GOT3 (cell line): ENCODE results near the gene TMEM134.
A peak's percentile ranks its signal among the peaks of the same experiment; 100 is the strongest.
"Not testable (repeated sequence)": the region's sequence is repeated elsewhere in the genome, so short reads cannot be mapped to it uniquely, and the experiment has no call there.

Experiments used
- DNase-seq: peaks from one replicate; lab custom pipeline; 2025; ENCODE audit warnings: mixed read lengths; lab: John Stamatoyannopoulos, UW

TMEM134 gene, protein sequence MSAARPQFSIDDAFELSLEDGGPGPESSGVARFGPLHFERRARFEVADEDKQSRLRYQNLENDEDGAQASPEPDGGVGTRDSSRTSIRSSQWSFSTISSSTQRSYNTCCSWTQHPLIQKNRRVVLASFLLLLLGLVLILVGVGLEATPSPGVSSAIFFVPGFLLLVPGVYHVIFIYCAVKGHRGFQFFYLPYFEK

DNA sequence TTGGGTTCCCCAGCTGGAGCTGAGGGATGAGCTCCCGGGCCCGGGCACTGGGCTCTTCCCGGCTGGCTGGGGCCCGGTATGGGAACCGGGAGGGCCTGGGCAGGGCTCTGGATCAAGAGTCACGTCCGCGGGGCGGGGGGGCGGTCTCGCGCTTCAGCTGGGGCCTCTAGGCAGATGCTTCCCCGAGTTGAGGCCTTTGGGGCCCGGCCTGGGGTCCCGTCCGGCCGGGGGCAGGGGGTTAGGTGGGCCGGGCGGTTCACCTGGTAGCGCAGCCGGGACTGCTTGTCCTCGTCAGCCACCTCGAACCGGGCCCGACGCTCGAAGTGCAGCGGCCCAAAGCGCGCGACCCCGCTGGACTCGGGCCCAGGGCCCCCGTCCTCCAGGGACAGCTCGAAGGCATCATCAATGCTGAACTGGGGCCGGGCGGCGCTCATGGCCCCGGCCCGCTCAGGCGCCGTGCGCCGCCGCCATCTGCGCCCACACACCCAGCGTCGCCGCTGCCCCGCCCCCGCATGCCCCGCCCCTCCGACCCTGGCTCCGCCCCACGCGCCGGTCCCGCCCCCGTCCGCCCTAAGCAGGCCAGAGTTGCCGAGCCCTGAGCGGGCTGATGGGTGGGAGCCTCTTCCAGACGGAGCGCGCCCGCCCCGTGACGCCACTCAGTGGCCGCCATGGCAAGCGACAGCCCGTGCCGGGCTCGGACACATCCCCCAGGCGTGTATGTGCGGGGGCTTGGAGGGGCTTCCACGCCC lies at the start of gene TMEM134:
Gene TMEM134 (minus strand): TSS at position 493 of the 749 bp plus-strand sequence. CDS start 59 bp downstream, at position 434.
- peak; percentile 78 for DNase-seq

DNA sequence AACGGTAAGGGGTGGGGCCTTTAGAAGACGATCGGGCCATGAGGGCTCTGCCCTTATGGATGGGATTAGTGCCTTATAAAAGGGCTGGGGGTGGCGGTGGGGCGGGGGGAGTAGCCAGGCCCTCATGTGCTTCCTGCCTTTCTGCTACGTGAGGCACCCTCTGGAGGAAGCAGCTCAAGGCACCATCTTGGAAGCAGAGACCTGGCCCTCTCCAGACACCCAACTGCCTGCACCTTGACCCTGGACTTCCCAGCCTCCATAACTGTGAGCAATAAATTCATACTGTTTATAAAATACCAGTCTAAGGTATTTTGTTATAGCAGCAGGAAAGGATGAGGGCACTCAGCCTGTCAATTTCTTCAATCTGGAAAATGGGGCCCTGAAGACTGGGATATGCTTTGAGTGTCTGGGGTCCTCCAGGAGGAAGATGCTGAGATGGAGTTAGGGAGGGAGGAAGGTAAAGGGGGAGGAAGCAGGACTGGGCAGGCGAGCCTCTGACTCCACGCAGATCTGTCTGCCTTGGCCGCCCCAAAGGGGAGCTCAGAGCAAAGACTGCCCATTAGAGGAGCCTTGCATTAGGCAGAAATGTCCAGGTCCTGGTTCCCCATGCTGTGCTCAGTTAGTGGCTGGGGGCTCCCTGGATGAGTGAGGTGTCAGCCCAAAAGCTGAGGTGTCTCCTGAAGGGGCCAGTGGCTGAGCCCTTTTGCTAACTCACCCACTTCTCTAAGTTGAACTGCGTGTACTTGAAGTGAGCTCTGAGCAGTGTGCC lies 48.9 kb upstream of the TMEM134 start:
- no peak for DNase-seq

DNA sequence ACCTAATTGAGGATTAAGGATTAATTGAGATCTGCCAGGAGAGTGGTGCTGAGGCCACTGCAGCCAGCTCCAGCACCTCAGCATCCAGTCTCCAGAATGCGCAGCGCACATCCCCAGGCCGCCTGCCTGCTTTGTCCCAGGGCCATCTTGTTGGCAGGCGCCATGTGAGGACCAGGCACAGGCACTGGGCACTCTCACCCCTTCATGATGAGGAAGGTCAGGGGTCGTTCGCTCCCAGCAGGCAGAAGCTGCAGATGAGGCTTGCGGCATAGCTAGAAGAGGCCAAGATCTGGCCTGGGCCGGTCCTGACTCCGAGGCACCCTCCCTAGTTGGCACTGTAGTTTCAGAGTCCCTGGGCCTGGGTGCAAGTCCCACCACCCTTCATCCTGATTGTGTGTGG lies 47.8 kb upstream of the TMEM134 start:
- DNase-seq: no peak

DNA sequence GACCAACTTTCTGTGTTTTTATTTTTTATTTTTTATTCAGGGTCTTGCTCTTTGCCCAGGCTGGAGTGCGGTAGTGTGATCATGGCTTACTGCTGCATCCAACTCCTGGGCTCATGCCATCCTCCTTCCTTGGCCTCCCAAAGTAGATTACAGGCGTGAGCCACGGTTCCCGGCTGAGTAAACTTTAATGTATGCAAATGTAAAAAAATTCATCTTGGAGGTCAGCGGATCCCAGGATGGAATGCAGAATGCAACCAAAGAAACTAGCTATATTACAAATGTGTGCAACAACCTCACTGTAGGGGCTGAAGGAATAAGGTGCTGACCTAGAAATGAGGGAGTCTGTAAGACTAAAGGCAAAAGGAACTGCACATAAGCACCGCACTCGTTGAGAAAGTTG lies 45.1 kb upstream of the TMEM134 start:
- no peak for DNase-seq

DNA sequence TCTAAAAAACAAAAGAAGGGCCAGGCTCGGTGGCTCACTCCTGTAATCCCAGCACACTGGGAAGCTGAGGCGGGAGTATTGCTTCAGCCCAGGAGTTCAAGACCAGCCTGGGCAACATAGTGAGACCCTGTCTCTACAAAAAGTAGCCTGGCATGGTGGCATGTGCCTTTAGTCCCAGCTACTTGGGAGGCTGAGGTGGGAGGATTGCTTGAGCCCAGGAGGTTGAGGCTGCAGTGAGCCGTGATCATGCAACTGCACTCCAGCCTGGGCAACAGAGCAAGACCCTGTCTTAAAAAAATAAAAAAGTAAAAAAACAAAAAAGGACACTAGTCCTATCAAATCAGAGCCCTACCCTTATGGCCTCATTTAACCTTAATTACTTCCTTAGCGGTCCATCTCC lies 42.5 kb upstream of the TMEM134 start:
- DNase-seq: not testable (repeated sequence)

DNA sequence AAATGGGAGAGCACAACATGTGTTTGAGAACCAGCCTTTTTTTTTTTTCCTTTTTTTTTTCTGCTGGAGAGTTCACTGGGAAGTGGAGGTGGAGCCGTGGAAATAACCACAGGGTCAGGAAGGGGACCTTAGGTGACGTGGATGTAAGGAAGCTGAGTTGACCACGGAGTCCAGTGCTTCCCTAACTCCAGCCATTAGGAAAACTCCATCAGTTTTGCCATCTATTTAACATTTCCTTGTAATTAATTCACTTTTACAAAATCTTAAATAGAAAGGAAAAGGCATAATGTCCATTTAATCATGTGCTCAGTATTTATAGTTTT lies 40.9 kb upstream of the TMEM134 start:
- DNase-seq: no peak

DNA sequence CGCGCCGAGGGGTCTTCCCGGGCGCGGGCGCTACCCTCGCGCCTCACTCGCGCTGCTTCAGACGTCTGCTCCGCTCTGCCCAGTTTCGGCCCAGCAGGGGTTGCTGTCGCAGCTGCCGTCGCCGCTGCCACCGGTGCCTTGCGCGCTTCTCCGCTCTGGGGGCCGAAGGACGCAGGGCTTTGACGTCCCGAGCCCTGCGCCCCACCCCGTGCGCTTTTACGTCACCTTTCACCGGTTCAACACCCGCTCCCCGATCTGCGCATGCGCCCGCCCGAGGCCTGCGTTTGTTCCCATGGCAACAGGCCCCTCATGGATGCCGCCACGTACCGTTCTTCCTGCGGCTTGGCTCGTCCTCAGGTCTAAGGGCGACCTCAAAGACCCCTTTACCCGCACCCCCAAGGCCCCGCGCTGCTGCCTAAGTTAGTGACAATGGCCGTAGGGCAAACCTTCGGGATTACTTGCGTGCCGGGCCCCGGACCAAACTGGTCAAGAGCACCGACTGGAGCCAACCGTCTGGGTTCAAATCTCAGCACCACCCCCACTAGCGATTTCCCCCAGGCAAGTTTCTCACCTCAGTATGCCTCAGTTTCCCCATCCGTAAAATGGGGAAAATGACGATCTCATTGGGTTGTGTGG lies 39.6 kb upstream of the TMEM134 start:
- peak; percentile 87 for DNase-seq

DNA sequence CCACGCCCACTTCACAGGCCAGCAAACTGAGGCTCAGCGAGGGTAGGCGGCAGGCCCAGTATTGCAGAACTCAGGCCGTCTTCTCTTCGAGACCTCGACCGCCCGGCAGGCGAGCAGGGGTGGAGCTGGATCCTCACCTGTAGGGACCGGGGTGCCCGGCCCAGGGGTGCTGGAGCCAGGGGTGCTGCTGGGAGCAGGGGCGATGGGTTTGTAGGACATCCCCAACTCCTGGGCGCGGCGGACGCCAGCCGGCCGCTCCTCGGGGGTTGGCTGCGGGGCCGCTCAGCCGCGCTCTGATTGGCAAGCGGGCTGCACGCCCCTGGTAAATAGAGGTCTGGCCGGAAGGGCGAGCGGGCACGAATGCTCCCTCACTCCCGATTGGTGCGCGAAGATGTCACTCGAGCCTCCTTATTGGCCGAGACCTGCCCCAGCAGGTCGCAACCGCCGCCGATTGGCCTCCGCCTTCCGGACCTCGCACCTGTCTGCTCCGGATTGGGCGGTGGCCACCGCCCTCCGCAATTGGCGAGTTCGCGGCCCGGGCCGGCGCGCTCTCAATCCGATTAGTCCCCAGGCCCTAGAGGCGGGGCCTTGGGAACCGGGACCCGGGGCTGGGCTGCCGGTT lies 38.9 kb upstream of the TMEM134 start, which contains the start of gene CDK2AP2:
Gene CDK2AP2 (minus strand): TSS at position 299 of the 622 bp plus-strand sequence. CDS start 80 bp downstream, at position 219.
- DNase-seq: peak; percentile 91

DNA sequence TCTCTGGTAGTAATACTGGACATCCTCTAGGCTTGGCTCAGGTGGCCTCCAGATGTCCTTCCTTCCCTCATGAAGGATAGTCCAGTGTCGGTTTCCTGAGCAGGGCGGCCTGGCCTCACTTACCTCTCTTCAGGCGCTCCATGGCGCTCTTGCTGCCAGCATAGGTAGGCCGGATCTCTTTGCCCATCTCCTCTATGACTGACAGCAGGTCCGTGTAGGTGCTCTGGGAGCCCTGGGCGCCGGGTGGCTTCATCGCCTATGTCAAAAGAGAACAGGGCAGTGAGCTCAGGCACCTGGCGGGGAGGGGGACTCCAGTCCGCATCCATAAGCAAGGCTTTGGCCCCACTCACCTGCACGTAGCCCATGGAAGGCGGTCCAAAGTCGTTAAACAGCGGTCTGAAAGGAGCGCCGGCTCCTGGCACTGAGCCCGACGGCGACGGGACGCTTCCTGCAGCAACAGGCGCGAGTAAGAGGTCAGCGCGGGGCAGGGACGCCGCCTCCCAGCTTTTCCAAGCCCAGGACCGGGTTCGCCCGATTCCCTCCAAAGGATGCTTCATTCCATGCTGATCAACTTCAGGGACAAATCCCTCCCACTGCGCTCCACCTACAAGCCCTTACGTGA lies 38.3 kb upstream of the TMEM134 start:
- no peak for DNase-seq

DNA sequence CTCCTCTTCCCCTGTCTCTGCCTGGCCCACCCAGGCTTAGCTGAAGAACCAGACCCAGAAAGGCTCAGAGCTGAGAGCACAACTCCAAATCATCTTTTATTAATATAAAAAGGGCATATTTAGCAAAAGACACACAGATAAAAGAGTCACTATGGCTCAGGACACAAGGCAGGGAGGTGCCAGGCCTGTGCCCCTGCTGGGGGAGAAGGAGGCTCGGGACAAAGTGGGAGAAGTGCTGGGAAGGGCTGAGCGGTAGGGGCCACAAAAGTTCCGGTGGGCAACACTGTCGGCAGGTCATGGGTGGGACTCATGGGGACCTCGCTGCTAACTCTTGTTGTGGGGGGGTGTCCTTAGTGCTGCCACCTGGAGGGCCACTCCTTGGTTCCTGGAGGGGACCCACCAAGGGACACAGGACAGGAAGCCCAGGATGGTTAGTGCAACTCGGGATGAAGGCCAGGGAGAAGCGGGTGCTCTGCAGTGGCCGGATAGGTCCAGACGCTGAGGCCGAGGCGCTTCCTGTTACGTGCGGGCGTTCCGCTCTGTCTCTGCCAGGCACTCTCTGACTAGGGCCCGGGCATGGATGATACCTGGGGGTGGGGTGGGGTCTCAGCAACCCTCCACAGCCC lies 37.5 kb upstream of the TMEM134 start:
- DNase-seq: no peak

DNA sequence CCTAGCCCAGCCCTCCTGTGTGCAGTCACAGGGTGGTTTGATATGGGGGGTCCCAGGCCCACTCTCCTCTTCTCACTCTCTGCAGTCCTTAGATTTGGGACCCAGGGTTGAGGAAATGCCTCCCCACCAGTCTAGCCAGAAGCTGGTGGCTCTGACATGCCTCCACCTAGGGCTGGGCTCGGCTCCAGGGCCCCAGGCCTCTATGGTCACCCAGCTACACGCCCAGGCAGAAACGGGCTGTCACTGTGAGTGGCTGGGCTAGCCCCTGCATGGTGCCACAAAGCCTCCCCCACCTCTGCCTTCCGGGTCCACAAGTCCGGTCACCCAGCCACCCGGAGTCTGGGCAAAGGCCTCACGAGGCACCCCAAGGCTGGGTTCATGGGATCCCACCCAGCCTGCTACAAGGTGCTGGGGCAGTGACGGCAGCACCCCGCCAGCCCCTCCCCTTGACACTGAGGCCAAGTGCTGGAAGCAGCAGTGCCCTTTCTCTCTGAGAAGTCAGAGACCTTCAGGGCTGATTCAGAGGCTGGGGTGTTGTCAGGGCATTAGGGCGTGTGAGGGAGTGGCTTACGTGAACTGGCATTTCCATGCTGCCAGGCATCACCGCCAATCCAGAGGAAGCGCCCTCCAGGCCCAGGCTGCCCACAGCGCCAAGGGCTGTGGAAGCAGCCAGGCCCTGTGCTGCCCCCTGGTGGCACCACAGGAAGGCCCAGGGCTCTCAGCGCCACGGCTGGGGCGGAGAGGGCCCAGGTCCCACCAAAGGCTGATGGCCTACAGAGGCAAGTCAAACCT lies 36.8 kb upstream of the TMEM134 start:
- peak; percentile 84 for DNase-seq

DNA sequence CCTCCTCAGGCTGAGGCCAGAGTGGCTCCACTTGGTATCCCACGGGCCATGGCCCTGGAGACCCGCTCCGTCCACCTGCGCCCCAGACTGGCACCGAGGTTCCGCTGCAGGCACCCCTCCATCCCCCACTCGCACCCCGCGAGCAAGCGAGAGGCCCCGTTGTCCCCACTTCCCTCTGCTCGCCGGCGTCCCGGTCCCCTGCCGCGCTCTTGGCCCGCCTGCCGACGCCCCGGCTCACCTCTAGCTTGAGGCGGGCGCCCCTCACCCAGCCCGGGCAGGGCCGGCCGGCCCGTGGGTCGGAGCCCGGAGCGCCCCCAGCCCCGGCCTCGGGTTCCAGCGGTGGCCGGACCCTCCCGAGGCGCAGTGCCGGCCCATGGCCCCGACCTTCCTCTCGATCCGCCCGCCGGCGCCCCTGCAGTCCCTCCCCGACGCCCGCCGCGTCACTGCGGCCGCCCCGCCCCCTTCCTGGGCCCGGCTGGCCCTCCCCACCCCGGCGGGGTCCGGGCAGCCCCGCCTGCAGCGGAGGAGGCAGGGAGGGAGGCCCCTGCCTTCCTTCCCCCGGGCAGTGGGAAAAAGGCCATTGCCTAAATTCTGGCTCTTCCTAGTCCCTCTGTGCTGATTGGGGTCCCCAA lies 36.0 kb upstream of the TMEM134 start, which contains the start of gene PITPNM1:
Gene PITPNM1 (minus strand): TSS at position 414 of the 632 bp plus-strand sequence. CDS start 1,183 bp downstream, outside the sequence.
- DNase-seq: no peak

DNA sequence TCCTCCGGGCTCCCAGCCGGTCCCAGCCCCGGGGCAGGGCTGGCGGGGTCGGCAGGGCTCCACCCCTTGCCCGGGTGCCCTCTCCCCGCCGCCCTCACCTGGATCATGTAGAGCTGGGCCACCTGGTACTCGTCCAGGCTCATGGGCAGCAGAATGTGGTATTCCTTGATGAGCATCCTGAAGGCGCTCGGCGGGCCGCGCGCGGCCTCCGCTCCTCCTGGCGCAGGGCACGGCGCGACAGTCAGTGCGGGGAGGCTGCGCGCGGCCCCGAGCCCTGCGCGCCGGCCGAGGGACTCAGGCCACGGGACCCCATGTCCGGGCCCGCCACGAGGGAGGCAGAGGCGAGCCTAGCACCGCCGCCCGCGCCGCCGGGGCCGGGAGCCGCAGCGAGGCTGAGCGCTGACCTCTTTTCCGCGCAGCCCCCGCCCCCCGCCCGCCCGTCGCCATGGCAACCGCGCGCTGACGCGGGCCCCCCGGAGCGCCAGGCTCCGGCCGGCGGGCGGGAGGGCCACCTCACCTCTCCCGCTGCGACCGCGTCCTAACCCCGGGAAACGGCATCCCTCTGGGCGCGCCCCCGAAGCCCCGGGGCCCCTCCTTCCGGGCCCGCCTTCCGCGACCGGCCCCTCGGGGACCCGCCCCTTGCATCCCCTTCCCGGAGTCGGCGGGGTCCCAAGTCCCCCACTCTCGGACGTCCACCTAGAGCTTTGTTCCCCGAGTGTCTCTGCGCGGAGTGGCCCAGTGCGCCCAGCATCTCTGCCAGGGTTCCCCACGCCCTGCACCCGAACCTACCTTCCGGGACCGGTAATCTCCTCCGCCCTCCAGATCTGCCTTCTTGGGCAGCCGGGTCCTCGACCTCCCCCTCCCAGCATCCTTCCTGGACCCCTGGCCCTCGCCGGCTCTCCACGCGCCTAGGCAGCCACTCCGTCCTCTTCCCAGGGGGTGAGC lies 35.2 kb upstream of the TMEM134 start:
- no peak for DNase-seq

DNA sequence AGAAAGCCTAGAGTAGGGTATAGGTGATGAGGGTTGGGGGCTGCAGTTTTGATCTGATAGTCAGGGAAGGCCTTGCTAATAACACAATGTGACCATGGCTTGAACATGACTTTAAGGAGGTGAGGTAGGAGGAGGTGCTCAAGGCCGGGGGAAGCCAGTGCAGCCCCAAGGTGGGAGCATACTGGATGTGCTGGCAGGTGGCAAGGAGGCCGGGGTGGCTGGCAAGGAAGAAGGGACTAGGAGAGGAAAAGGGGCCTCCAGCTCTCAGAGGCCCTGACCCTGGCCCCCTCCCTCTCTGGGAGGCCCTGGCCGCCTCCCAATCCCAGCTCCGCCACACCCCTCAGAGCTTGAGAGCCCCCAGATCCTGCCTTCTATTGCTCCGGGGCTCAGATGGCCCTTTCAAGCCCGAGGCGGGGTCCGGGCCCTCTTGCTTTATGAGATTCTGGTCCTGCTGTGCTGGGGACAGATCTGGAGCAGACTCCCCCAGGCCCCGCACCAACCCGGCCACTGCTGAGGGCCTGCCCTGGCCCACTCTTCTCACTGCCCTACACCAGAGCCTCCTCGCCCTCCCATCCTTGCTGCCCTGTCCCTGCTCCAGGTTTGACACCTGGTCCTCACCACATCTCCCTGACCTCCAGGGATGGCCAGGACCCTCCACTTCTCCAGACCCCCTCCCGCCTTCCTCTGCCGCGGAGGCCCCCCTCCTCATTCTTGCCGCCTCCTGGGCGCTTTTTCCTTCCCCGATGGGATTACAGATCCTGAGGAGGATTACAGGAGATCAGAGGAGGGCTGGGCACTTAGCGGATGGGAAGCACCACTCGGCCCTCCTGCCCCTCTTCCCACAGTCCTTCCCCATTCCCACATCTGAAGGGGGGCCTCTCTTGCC lies 34.3 kb upstream of the TMEM134 start:
- no peak for DNase-seq

DNA sequence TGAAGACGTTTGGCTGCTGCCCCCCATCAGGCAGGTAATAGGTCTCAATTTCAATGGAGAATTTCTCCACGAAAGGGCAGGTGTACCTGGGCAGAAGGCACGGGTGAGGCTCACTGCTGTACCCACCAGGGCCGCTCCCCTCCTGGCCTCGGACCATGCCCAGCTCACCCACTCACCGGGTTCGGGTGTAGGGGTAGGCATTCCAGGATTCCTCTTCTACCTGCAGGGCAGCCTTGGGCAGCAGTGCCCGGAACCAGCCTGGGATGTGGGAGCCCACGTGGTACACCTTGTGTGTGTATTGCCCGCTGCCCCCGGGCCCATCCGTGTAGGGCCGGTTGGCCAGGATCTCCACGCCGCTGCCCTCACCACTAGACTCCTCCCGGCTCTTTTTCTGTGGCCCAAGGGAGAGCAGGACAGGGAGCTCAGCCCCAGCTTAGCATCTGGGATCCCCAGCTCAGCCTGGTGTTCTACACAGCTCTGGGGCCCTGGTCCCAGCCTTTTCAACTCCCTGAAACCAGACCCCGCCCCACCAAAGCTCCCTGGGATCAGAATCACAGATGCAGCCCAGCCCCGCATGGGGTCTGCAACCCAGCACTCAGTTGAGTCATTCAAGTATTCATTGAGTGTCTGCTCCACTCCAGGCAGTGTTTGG lies 33.4 kb upstream of the TMEM134 start:
- no peak for DNase-seq

DNA sequence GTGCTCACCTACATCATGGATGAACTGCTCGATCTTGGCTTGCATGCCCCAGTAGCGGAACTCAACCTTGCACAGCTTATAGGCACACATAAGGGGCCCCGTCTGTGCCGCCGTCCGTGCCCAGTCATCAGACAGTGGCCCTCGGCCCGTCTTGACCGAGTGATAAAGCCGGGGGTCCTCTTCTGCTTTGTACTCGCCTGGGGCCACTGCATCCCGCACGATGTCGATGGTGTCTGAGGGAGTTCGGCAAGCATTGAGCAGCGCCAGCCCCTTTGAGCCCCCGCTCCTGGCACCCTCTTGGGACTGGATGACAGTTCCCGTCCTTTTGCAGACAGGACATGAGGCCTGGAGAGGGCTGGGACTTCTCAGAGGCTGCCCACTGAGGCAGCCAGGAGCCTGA lies 32.8 kb upstream of the TMEM134 start:
- no peak for DNase-seq
